Stimulated activated CD4-positive, alpha-beta T cell treated with anti-CD3 and anti-CD28 coated beads, Interleukin-15, amount 100 ng/mL, for 24 hours (primary cell): ENCODE results near the gene SMIM27.
A peak's percentile ranks its signal among the peaks of the same experiment; 100 is the strongest.
"Not testable (repeated sequence)": the region's sequence is repeated elsewhere in the genome, so short reads cannot be mapped to it uniquely, and the experiment has no call there.

Experiments used
- DNase-seq: peaks from one replicate; pipeline ENCODE4 v3.0.0-alpha.2; 2020

Gene SMIM27, protein sequence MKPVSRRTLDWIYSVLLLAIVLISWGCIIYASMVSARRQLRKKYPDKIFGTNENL

DNA sequence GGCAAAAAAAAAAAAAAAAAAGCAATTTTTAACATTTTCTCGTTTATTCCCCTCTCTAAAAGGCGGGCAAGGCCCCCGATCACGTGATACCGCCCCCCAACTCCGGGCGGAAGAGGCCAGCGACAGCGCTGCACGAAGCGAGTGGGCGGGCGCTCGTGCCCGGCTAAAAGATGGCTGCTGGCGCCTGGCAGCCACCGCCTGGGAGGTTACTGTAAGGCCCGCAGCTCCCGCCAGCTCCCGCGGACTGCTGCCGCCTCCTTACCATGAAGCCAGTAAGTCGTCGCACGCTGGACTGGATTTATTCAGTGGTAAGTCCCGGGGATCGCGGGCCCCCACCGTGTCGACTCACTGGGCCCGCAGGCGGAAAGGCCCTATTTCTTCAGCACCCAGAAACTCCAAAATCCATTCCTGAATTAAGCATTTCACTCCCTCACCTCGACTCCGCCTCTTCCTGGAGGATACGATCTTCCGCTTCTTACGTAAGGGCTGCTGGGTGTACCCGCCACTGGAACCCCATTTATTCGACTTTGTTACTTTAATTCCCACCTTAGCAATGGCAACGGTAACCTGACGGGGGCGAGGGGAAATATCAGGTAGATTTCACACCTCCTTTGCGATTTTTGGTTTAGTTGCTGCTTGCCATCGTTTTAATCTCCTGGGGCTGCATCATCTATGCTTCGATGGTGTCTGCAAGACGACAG is at the start of gene SMIM27, which contains the start of gene TOPORS:
TSS of gene SMIM27 (plus strand) at position 156 of the 701 bp plus-strand sequence. CDS start at position 264, 108 bp downstream.
TSS of gene TOPORS (minus strand) at position 415 of the 701 bp plus-strand sequence. CDS start at position 265, 150 bp downstream.
- DNase-seq: peak; percentile 94

DNA sequence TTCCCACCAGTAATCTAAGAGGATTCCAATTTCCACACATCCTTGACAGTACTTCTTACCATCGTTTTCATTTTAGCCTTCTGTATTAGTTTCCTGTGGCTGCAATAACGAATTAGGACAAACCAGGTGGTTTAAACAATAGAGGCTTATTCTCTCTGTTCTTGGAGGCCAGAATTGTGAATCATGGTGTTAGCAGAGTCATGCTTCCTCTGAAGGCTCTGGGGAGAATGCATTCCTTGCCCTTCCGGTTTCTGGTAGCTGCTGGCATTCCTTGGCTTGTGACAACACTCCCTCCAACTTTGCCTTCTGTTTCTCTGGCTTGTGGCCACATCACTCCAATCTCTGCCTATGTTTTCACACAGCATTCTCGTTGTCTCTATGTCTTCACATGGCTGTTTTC is 49.7 kb upstream of the SMIM27 start:
- DNase-seq: no peak

DNA sequence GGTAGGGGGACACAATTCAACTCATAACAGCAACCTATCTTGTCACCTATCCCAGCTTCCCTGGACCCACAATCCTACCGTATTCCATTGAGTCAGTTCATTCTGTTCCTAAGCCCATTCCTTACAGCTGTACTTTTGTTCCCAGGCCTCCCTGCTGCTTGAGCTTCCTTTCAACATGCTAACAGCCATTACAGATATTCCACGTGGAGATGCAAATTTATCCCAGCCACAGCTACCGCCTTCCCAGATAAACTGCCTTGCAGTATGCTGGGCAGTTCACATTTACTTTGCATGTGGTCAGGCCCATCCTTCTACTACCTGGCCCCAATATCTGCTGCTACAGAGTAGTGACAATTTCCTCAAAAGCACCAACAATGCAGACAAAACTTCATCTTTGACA is 49.1 kb upstream of the SMIM27 start:
- no peak for DNase-seq

DNA sequence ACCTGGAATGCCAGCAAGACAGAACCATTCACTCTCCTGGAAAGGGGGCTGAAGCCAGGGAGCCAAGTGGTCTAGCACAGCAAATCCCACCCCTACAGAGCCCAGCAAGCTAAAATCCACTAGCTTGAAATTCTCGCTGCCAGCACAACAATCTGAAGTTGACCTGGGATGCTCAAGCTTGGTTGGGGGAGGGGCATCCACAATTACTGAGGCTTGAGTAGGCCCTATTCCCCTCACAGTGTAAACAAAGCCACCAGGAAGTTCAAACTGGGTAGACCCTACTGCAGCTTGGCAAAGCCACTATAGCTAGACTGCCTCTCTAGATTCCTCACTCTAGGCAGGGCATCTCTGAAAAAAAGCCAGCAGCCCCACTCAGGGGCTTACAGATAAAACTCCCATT is 43.4 kb upstream of the SMIM27 start:
- no peak for DNase-seq

DNA sequence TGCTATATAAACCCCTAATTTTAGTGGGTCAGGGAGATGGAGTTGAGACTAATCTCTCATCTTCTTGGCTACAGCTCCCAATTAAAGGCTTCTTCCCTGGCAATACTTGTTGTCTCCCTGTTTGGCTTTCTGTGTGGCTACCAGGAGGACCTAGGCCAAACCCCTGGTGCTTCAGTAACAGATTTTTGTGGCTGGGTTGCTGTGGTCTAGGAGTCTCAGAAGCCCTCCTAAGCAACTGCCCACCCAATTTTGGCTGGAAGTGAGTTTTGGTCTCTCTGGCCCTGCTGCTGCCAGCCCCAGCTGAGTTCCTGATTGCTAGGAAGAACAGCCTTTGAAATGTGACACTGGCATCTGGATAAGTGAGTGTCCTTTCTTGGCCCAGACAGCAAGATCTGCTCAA is 35.9 kb upstream of the SMIM27 start:
- DNase-seq: no peak

DNA sequence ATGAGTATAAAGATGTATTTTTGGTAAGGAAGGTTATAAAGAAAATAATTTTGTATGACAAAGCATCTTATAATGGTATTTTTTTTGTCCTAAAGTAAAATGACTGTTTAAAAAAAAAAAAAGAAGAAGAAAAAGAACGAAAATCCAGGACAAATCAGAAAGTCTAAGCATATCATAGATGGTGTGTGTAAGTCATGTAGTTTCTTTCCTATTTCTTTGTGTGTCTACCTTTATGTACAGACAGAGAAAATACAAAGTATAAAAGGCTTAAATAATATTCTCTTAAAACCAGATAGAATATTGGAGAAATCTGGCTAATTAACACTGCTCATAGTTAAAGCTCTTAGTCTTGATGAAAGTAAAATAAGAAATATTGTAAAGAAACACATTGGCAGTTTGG is 33.9 kb upstream of the SMIM27 start:
- no peak for DNase-seq

DNA sequence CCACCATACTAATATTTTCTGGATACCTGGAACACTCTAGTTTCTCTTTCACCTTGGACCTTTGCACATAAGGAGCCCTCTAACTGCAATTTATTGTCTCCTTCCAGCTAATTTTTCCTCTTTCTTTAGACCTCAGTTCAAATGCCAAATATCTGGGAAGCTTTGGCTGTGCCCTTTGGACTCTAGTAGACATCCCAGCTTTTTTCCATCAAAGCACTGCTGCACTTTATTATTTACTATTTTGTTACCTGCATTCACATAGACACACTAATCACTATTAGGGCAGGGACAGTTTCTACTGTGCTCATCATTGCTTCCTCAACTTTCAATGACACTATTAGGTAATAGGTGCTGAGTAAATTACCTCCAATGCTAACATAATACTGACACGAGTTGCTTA is 28.2 kb upstream of the SMIM27 start:
- DNase-seq: no peak

DNA sequence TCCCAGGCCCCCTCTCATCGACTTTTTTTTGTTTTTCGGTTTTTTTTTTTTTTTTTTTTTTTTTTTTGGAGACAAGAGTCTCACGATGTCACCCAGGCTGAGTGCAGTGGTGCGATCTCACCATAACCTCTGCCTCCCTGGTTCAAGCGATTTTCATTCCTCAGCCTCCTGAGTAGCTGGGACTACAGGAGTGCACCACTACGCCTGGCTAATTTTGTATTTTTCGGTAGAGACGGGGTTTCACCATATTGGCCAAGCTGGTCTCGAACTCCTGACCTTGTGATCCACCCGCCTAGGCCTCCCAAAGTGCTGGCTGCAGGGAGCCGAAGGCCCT is 27.6 kb upstream of the SMIM27 start:
- DNase-seq: not testable (repeated sequence)

DNA sequence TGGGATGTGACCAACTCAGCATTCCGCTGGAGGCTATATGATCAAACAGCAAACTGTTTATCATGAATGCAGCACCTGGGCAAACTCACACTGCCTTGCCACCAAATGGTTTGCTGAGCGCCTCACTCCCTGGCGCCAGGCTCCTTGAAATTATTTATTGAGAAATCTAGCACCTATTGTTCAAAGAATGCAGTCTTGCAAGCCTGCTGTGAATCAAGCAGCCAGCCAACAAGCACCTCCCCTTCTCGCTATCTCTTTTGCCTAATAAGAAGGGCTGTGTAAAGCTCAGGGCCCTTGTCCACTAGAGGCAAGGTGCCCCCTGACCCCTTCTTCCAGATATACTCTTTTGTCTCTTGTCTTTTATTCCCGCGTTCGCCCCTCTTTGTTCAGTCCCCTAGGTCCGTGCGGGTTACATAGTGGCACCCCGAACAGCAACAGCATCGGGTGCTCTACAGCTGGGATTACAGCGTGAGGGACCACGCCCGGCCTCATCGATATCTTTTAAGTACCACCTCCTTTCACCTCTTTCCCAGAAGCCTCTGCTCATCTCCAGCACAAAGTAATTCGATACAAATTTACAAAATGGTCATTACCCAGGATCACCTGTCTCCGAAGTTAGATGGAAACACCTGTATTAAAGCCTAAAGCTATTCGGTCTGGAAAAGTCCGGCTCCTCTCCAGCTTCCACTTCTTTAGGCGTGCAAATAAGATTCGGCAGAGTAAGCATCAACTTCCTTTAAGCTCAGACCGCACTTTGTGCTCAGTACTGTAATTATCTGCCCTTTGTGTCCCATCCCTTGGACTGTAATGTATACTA is 27.0 kb upstream of the SMIM27 start:
- DNase-seq: peak; percentile 30

DNA sequence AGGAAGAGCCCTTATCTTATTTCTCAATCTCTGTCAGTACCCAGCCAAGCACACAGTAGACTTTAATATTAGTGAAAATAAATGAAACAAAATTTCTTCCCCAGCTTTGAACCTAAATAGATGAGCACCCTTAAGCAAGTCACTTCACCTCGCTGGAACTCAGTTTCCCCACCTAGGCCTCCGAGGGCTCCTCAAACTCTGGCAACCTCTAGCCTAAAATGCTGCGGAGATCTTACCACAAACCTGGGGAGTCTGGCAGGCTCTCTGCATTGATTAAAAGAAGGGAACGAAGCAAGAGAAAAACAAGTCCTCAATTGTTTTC is 26.5 kb upstream of the SMIM27 start:
- DNase-seq: no peak

DNA sequence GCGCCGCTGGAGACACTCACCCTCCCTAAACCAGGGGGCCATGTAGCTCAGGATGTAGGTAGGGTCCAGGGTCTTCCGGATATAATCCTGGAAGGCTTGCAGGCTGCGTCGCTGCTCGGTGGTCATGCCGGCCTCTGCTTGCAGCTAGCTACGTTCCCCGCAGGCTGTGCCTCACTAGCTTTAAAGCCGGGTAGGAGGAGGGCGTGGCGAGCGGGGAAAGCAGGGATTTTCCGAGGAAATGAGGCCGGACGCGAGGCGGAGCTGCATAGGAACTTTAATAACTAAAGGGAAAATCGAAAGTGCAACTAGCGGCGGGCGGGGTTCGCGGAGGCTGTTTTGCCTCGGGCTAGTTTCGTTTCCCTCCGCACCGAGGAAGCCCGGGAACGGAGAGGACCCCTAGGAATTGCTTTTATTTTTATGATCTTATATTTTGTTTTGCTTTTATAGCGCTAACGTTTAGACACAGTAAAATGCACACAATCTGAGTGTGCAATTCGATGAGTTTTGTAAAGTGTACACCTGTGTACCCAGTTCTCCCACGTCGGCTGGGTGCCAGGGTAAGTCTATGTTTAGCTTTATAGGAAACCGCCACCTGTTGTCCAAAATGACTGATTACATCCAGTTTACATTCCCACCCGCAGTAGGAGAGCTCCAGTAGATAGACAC is 26.0 kb upstream of the SMIM27 start, which contains the start of gene RIGI:
TSS of gene RIGI (minus strand) at position 156 of the 666 bp plus-strand sequence. CDS start at position 126, 30 bp downstream.
- peak; percentile 82 for DNase-seq

DNA sequence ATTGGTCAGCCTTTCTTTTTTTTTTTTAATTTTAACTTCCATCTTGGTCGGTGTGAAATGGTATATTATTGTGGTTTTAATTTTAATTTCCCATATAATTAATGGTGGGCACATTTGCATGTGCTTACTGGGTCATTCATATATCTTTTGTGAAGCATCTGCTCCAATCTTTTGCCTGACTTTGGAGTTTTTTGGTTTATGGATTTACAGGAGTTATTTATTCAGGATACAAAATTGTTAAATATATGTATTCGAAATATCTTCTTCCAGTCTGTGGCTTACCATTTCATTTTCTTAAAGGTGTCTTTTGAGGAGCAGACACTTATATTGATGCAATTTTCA is 25.4 kb upstream of the SMIM27 start:
- DNase-seq: no peak

DNA sequence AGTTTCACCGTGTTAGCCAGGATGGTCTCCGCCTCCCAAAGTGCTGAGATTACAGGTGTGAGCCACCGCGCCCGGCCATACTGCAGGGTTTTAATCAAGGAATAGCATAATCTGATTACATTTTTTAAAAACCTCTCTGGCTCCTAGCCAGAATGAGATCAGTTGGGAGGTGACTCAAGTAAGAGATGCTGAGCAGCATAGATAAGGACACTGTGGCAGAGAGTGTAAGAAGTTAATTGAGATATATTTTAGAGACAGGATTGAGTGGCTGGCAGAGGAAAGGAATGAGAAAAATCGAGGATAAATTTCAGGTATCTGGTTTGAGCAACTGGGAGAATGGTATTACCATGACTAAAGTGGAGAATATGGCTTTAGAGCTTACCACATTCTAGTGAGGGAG is 18.8 kb upstream of the SMIM27 start:
- no peak for DNase-seq

DNA sequence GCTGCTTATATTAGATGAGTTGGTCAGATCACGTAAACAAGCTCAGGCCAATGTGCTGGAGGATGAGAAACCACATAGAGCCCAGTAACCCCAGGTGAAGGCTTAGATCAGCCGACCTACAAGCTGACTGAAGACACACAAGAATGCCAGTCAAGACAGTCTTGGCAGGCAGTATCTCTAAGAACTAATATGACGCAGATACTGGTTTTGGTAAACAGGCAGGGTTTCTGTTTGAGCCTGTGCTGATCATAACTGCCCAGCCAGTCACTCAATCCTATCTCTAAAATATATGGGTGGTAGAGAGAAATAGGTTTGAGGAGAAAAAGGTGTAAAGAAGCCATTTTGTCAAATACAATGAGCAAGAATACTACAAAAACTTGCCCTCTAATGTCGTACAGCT is 18.3 kb upstream of the SMIM27 start:
- no peak for DNase-seq

DNA sequence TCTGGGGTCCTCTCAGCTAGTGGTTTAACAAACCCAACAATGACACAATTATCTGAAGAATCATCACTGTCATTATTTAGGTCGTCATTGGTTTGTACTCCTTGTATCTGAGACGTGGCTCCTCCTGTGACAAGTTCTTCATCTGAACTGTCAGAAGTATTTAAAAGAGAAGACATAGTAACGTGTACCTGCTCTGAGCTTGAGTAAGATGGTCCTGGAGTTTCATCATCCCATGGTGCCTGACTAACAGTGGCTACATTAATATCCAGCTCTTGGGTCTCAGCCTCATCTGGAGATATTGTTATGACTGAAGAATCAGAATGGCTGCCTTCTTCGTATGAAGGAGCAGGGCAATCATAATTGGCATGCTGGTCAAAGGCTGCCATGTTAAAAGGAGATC is 9.1 kb upstream of the SMIM27 start:
- no peak for DNase-seq

DNA sequence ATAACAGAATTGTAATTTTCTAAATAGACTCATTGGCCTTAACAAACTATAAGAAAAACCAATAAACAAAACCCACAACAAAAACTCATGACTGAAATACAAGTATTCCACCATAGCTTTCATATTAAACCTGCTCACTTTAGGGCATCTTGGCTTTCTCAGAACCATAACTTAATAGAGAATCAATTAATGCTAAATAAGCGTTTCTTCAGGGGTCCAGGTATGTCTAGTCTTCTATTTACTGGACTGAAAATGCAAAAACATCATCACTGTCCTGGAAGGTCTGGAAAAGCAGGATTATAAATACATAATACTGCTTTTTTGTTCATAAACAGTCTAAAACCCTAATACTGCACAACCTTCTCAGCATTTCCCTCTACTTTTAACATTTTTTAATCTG is 6.2 kb upstream of the SMIM27 start:
- no peak for DNase-seq

DNA sequence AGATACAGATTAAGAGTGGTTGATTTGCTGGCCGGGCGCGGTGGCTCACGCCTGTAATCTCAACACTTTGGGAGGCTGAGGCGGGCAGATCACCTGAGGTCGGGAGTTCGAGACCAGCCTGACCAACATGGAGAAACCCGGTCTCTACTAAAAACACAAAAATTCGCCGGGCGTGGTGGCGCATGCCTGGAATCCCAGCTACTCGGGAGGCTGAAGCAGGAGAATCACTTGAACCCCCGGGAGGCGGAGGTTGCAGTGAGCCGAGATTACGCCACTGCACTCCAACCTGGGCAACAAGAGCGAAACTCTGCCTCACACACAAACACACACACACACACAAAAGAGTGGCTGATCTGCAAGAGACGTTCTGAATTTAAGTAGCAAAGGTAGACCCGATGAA is 3.9 kb upstream of the SMIM27 start:
- not testable (repeated sequence) for DNase-seq

DNA sequence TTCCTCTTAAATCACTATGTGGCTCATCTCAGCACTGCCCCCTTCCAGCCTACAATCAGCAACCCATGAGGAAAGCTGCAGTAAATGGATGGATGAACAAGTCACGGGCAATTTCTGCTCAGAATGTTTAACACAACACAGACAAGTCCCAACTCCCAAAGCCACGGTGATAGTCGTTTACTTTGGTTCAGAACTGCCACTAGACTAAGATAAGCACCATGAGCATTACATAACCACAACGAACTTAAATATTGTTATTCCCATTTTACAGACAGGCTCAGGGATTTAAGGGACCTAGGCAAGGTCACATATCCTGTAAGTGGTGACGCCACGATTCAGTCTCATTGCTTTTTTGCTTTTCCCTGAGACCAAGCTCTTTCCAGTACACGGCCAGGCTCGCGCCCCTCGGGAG is 2.0 kb upstream of the SMIM27 start:
- DNase-seq: no peak

DNA sequence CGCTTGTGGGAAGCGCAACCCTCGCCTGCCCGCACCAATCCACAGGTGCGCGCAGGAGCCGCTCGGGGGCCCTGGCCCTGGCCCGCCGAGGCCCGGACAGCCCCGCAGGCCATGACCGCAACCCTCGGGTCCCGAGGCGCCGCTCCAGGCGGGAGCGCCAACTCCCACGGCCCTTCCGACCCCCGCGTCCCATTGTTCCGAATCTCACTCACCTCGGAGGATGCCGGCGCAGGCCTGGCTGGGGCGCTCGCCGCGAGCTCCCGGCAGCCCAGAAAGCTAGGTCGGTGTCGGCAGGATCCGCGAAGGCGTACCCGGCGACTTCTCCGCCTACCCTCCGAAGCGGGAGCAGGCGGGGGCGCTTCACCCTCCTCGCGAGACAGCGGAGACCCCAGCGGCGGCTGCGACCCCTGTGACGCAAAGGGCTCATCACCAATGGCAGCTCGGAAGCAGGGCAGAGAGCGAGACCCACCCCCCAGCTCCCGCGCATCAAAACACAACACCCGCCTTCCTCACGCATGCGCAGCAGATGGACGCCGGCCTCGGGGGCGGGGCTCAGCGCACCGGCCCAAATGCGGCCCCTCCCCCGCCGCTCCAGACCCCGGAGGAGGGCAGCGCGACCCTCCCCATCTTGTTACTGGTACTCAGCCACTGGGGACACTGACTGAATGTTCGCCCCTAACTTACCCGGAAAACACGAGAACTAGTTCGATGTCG is 1.4 kb upstream of the SMIM27 start:
- DNase-seq: peak; percentile 92

DNA sequence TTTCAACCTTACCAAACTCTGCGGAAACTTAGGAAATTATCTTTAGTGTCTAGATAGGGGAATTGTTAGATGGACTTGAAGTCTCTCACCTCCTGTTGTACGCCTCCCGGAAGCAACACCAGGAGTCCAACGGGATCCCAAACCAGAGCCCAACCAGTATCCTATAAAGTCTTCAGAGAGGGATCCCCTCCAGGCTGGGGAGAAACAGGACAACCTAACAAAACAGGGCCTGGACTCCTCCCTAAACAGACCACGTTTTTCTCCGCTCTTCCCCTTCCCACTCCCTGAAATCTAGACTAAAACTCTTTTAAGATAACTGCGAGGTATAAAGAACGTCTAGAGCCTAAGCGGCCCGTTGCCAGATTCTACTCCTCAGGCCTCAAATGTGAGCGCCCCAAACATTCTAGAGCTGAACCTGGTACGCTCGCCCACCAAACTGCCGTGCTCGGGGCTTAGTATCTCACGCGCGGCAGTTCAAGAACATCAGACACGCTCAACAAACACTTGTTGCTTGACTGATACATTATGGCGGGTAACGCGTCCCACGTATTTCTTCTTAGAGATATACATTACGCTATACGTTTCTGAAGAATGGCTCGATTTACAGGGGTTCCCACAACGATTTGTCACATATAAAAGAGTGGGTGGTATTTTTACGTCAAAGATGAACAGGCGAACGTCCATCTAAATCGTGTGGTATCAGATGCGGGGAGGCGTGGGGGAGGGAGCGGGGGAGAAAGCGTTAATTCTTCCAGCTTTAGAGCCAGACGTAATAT is 663 bp upstream of the SMIM27 start:
- peak; percentile 67 for DNase-seq

DNA sequence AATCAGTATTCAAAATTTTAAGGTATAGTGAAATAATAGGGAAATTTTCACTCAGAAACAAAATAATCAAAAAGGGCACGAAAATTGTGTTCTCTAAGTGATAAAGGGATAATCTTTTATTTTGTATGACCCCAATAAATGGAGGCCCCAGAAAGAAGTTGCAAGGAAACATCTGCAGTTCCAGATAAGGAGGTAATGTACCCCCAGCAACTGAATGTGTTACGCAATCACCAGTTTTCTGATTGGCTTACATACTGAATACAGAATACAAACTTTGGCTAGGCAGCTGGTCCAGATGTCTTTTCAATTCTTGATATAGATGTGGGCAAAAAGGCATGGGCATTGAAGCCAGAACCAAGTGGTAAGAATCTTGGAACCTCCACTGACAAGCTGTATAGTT is 2.0 kb downstream of the SMIM27 start:
- no peak for DNase-seq

DNA sequence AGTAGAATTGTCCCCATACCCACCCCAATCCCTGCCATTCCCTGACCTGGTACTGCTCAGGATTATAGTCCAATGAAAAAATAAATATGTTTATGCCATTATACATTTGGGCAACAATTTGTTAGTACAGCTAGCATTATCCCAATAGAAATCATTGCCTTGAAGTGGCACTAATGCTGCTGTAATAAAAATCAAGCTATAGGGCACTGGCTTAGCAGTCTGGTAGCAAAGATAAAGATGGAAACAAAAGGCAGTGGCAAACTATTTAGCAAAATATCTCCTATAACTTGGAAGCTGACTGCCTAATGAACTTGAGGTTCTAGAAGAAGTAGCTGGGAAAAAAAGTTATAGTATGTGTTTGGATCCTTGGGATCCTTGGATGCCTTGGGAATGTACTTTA is 2.5 kb downstream of the SMIM27 start:
- DNase-seq: no peak
